HG02981 (cell line): ENCODE data around the gene CLASP1.
A peak's percentile ranks its signal among the peaks of the same experiment; 100 is the strongest.

Source experiments
- ATAC-seq: cut with Tn5 transposase; IDR thresholded peaks from one replicate; pipeline ENCODE4 v1.9.1; 2021; ENCODE audit warnings: mild to moderate bottlenecking, moderate library complexity; ENCODE audit not compliant: unreplicated experiment

CLASP1 gene

DNA sequence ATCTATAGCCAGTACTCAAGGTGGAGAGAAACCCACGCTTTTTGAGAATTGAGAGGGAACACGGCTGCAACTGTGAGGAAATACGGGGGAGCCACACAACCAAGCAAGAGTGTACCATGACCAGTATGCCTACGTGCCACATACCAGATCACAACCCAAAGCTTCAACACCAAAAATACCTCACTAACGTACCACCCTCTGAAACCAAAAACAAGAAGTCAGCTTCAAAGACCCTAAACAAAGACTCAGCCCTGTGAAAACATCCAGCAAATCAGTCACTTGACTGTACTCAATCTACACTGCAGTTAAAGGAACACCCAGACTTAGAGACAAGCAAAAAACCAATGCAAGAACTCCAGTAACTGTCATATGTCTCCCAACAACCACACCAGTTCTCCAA is 101.6 kb downstream of the CLASP1 start:
- ATAC-seq = no peak

DNA sequence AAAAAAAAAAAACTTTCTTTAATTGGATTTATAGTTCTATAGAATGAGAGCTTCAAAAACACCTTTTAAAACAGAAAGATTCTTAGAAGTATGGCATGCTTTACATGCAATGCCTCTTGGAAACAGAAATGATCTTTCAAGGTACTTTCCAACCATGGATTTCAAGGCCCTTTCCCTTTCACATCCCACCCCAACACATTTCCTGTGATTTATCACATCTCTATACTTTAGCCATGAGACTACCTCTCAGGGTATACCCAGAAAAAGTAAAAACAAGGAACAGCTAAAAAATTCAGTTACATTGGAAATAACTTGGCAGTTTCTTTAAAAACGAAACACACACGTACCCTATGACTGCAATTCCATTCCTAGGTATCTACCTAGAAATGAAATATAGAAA is 103.3 kb downstream of the CLASP1 start:
- no peak for ATAC-seq

DNA sequence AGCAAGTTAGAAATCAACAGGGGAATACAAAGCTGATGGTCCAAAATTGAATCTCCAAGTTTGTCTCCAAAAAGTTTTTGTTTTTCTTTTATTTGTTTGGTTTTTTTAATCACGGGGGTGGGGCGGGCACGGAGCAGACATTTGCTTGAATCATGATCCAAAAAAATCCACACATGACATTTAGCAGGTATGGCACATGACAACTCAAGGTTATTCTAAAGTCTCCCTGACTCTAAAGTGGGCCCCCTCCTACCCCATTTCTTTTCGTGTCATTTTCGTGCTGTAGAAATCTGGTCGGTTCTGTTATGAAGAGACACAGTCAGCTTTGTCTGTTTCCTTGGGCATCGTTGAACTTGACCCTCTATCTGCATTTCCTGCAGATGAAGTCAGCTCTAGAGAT is 104.0 kb downstream of the CLASP1 start:
- ATAC-seq = no peak

GRCh38 chr2:121541495-121541894 is 107.8 kb downstream of the CLASP1 start:
- ATAC-seq = no peak

DNA sequence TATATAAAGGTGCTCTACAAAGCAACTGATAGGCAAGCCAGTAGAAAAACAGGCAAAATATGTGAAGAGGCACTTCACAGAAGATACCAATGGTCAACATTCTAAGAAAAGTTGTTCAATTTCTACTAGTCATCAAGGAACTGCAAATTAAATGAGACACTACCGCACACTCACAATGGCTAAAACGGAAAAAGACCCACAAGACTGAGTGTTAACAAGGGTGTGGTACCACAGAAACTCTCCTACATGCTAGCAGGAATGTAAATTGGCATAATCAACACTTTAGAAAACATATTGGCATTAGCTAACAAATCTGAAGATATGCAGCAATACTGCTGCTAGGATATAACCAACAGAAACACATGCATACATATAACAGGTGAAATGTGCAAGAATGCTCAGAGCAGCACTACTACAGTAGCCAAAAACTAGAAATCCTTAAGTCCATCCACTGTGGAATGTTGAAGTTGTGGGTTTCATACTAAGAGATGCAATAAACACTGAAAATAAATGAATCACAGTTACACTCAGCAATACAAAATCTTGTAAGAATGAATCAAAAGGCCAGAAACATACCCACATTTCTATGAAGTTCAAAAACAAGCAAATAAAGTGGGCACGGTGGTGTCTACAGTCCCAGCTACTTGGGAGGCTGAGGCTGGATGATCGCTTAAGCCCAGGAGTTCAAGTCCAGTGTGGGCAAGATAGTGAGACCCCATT is 109.4 kb downstream of the CLASP1 start:
- ATAC-seq = no peak

GRCh38 chr2:121536850-121537557 is 112.3 kb downstream of the CLASP1 start:
- no peak for ATAC-seq

DNA sequence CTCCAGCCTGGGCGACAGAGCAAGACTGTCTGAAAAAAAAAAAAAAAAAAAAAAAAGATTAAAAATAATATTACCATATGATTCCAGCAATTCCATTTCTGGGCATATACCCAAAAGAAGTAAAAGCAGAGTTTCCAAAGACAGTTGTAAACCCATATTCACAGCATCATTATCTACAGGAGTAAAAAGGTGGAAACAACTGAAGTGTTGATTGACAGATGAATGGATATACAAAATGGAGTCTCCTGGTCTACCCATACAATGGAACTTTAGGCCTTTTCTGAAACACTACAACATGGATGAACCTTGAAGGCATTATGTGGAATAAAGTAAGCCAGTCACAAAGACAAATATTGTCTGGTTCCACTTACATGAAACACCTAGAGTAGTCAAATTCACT is 112.9 kb downstream of the CLASP1 start:
- no peak for ATAC-seq

DNA sequence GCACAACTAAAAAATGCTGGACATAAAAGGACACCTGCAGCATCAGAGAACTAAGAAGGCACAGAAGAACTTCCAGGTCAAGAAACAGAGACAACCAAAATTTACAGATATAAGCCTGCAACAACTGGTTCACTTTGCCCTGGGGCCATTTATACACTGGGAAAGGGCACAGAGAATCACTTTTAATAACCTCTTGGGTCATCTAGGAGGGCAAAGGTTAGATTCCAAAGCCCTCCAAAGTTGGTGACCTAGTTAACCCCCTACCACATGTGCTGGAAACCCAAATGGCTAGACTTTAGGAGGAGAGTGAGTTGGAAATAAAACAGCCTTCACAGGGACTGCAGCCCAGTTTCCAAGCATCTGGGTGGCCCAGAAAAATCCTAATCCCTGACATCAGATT is 115.3 kb downstream of the CLASP1 start:
- ATAC-seq = no peak

GRCh38 chr2:121532894-121533293 is 116.4 kb downstream of the CLASP1 start:
- no peak for ATAC-seq

- ATAC-seq = no peak
These were observed 116.9 kb downstream of the CLASP1 start for GRCh38 chr2:121532347-121532766.

GRCh38 chr2:121530212-121530705 is 119.0 kb downstream of the CLASP1 start:
- peak; percentile 55 for ATAC-seq

- ATAC-seq = peak; percentile 8
These were observed 119.6 kb downstream of the CLASP1 start for GRCh38 chr2:121529439-121530211.

- ATAC-seq = no peak
These were observed 122.1 kb downstream of the CLASP1 start for GRCh38 chr2:121527009-121527682.

GRCh38 chr2:121524685-121525425 is 124.4 kb downstream of the CLASP1 start:
- no peak for ATAC-seq

GRCh38 chr2:121521359-121521758 is 127.9 kb downstream of the CLASP1 start:
- no peak for ATAC-seq

GRCh38 chr2:121520641-121520994 is 128.6 kb downstream of the CLASP1 start:
- ATAC-seq = no peak

GRCh38 chr2:121519732-121520640 is 129.3 kb downstream of the CLASP1 start:
- ATAC-seq = no peak

DNA sequence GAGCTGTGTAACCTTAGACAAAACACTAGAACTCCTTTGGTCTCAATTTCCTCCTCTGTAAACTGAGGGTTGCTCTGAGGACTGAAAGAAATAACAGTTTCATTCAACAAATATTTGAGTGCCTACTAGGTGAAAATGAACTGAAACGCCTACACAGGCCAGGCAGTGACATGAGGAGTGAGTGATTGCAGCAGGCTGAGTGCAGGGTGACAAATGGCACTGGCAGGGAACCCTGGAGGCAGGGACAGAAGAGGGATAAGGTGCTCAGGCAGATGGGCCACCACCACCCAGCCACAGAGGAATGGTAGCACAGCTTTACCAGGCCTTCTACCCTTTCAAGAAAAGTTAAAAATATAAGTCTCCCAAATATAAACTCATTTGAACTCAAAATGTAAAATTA is 130.1 kb downstream of the CLASP1 start:
- no peak for ATAC-seq

DNA sequence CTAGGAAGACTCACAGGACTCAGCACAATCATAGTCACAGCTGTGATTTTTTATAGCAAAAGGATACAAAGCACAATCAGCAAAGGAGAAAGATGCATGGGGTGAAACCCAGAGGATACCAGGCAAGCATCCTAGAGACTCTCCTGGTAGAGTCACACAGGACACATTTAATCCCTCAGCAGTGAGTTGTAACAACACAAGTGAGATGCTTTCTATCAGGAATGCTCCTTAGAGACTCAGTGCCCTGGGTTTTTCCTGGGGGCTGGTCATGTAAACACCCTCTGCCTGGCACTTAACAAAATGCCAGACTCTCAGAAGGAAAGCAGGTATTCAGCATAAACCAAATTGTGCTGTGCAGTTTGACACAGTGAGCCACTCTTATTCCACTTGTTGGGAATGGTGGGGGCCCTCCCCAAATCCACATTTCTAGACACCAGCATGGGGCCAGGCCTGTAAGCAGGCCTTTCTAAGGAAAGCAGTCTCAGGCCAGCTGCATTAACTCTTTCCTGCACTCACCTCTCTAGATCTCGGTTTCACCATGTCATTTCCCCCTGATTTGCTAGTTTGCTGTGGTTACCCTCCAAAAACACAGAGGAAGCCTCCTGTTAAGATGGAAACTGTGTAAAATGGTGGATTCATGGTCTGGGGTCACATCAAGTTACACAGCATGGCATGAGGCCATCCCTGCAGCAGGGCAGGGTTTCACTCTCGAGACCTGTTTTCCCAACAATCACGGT is 135.5 kb downstream of the CLASP1 start:
- peak; percentile 73 for ATAC-seq
